ENCODE measurements around the gene RAET1E.
"Not testable (repeated sequence)": the region's sequence is repeated elsewhere in the genome, so short reads cannot be mapped to it uniquely, and the experiment has no call there.

DNA sequence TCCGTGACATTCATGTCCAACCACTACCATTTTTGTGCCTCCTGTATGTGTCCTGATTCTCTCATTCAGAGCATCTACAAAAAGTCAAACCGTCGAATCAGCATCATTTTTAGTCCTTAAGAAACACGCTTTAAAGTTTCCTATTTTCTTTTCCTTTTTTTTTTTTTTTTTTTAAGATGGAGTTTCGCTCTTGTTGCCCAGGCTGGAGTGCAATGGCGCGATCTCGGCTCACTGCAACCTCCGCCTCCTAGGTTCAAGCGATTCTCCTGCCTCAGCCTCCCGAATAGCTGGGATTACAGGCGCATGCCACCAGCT is 35.5 kb downstream of the RAET1E start:
- TF ChIP-seq POLR2AphosphoS5, POLR2A, EP300 (IDR thresholded peaks at IDR 0.05): not testable (repeated sequence)
- TF ChIP-seq, protein P1, sequence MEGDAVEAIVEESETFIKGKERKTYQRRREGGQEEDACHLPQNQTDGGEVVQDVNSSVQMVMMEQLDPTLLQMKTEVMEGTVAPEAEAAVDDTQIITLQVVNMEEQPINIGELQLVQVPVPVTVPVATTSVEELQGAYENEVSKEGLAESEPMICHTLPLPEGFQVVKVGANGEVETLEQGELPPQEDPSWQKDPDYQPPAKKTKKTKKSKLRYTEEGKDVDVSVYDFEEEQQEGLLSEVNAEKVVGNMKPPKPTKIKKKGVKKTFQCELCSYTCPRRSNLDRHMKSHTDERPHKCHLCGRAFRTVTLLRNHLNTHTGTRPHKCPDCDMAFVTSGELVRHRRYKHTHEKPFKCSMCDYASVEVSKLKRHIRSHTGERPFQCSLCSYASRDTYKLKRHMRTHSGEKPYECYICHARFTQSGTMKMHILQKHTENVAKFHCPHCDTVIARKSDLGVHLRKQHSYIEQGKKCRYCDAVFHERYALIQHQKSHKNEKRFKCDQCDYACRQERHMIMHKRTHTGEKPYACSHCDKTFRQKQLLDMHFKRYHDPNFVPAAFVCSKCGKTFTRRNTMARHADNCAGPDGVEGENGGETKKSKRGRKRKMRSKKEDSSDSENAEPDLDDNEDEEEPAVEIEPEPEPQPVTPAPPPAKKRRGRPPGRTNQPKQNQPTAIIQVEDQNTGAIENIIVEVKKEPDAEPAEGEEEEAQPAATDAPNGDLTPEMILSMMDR (IDR thresholded peaks at IDR 0.05): not testable (repeated sequence)
